ENCODE measurements around the gene RFTN1.

GRCh38 chr3:16508243-16508578 lies 5.3 kb downstream of the RFTN1 start:
- no peak for TF ChIP-seq POLR2A (IDR thresholded peaks at IDR 0.05)
- TF ChIP-seq CTCF (IDR thresholded peaks at IDR 0.05) = no peak
